GM12878 (cell line): Measurements from ENCODE around the gene SGMS1. TPM values are rescaled to one million over a fixed set of nuclear protein-coding genes. Genes with fewer than 3 reads are reported as not detected.

Experiments used
- ATAC-seq: fragments of 200-7000 bp; cut with Tn5 transposase; 3 replicates; pipeline ENCODE4 v1.9.1; 2020; ENCODE audit warnings: mild to moderate bottlenecking, moderate library complexity
- BruUV-seq: library from RNA; stranded (reverse); fragments of 400-500 nt; replicated peaks from 2 replicates; lab custom pipeline; 2021; lab: Mats Ljungman, UMichigan
- CTCF ChIA-PET: fragments of 300-600 bp; sonication (Branson Sonifier 250); formaldehyde crosslinking; extraction: SDS; loops from one replicate; lab custom pipeline; 2021; ENCODE audit warnings: inconsistent platforms; lab: Yijun Ruan, JAX
- POLR2A ChIA-PET: fragments of 350-600 bp; formaldehyde crosslinking; extraction: SDS; loops from one replicate; lab custom pipeline; 2021; ENCODE audit warnings: inconsistent platforms; lab: Charles Lee
- RAD21 ChIA-PET: fragments of 300-600 bp; sonication (Branson Sonifier 250); formaldehyde crosslinking; loops from one replicate; lab custom pipeline; 2023; ENCODE audit warnings: antibody characterized with exemption; ENCODE audit not compliant: unreplicated experiment; lab: Charles Lee
- SMC1A ChIA-PET: fragments of 300-600 bp; sonication (Branson Sonifier 250); formaldehyde crosslinking; loops from one replicate; lab custom pipeline; 2023; ENCODE audit not compliant: unreplicated experiment, uncharacterized antibody; lab: Charles Lee
- DNase-seq: peaks from one replicate; pipeline ENCODE4 v3.0.0-alpha.2; 2011; ENCODE audit warnings: low read depth, low spot score
- FAIRE-seq: peaks from 3 replicates; lab custom pipeline; 2011; peaks lifted over from hg19 to GRCh38; lab: Jason Lieb, UNC
- H2AFZ ChIP-seq: 2 replicates; pipeline ENCODE4 v1.6.0; 2011; ENCODE audit warnings: low read depth, low read length, control low read depth; ENCODE audit not compliant: control insufficient read depth
- H3K27ac ChIP-seq: 2 replicates; pipeline ENCODE4 v1.5.1; 2011; ENCODE audit warnings: control low read depth; ENCODE audit not compliant: control insufficient read depth, insufficient read depth
- H3K27me3 ChIP-seq, 2 experiments: replicated peaks in 1 of 2; 2 replicates each; pipeline versions ENCODE4 v1.6.0 to v1.6.1; 2011; ENCODE audit warnings: low read length in 1 of 2; ENCODE audit not compliant: control insufficient read depth in 2 of 2, insufficient read depth in 2 of 2
- H3K36me3 ChIP-seq, 2 experiments: 2 replicates each; pipeline ENCODE4 v1.5.1; 2011; ENCODE audit warnings: low read length in 1 of 2; ENCODE audit not compliant: control insufficient read depth in 2 of 2, insufficient read depth in 2 of 2
- H3K4me1 ChIP-seq: 2 replicates; pipeline ENCODE4 v1.6.1; 2011; ENCODE audit warnings: mild to moderate bottlenecking, low read length, moderate library complexity, mixed read lengths; ENCODE audit not compliant: control insufficient read depth, insufficient read depth
- H3K4me2 ChIP-seq: 2 replicates; pipeline ENCODE4 v1.6.0; 2011; ENCODE audit warnings: control low read depth; ENCODE audit not compliant: control insufficient read depth, insufficient read depth
- H3K4me3 ChIP-seq: fragments of 200-600 bp; sonication (generic); 2 replicates; pipeline ENCODE4 v1.5.1; 2016
- H3K79me2 ChIP-seq: 2 replicates; pipeline ENCODE4 v1.6.0; 2011; ENCODE audit warnings: low read length; ENCODE audit not compliant: control insufficient read depth, insufficient read depth
- H3K9ac ChIP-seq: 2 replicates; pipeline ENCODE4 v1.8.0; 2011; ENCODE audit warnings: low read length, control low read depth, mixed read lengths; ENCODE audit not compliant: control insufficient read depth, insufficient read depth
- H3K9me3 ChIP-seq: replicated peaks from 3 replicates; pipeline ENCODE4 v1.5.1; 2011; ENCODE audit warnings: mild to moderate bottlenecking, low read length; ENCODE audit not compliant: control insufficient read depth, insufficient read depth
- H4K20me1 ChIP-seq: 2 replicates; pipeline ENCODE4 v1.6.0; 2011; ENCODE audit not compliant: control insufficient read depth, insufficient read depth
- HDGF ChIP-seq: fragments of 450-650 bp; IDR thresholded peaks from 2 replicates; pipeline ENCODE4 v1.6.1; 2016; ENCODE audit warnings: antibody characterized with exemption
- MTA2 ChIP-seq: fragments of 450-650 bp; IDR thresholded peaks from 2 replicates; pipeline ENCODE4 v1.6.1; 2016; ENCODE audit warnings: low read depth, mild to moderate bottlenecking, moderate library complexity
- NR2F1 ChIP-seq: fragments of 450-650 bp; conservative IDR thresholded peaks from 2 replicates; pipeline ENCODE4 v1.6.1; 2017; ENCODE audit warnings: mild to moderate bottlenecking
- POU2F2 ChIP-seq: IDR thresholded peaks from 3 replicates; pipeline ENCODE4 v1.6.1; 2011; ENCODE audit warnings: low read depth, mild to moderate bottlenecking, low read length, borderline replicate concordance
- ZNF622 ChIP-seq: fragments of 450-650 bp; IDR thresholded peaks from 2 replicates; pipeline ENCODE4 v1.6.1; 2017; ENCODE audit warnings: mild to moderate bottlenecking, inconsistent platforms
- WGBS: methylation state at CpG from one replicate; pipeline ENCODE4 v1.1.6; 2016; ENCODE audit warnings: low lambda C conversion rate; ENCODE audit not compliant: insufficient replicate concordance, insufficient coverage; ENCODE audit errors: missing lambda C conversion rate; 5-methylcytosine and 5-hydroxymethylcytosine counted together
- in situ Hi-C: fragments of 300-500 bp; cut with MboI; formaldehyde crosslinking; loops from 9 replicates; pipeline ENCODE4 v1.14.3; 2018; ENCODE audit warnings: mixed read lengths
- intact Hi-C: fragments of 100-400 bp; cut with micrococcal nuclease; formaldehyde crosslinking; loops from one replicate; pipeline ENCODE4 v1.14.2; 2022; ENCODE audit not compliant: unreplicated experiment
- polyA plus RNA-seq, 11 experiments: library from polyadenylated mRNA; depleted of rRNA in 4 of 11; unstranded in 6 of 11; stranded (reverse) in 5 of 11; fragments of >200 nt; fragmentation: Nextera tagmentation in 4 of 11; fragmentation: Illumina TruSeq in 1 of 11; extraction: Ambion mirVana in 4 of 11; extraction: Trizol in 1 of 11; gene quantifications; 1 replicate in 1 of 11; 2 replicates in 10 of 11; pipeline versions ENCODE4 v1.2.1 to v1.2.3, GENCODE V29; 2011 to 2016; ENCODE audit warnings: inconsistent platforms in 2 of 11, missing spikeins in 2 of 11, low read depth in 1 of 11
- total RNA-seq, 4 experiments: library from RNA; depleted of rRNA in 3 of 4; stranded (reverse); fragments of >200 nt in 3 of 4; fragmentation: Illumina TruSeq in 1 of 4; extraction: Trizol in 1 of 4; gene quantifications; 2 replicates each; pipeline versions ENCODE4 v1.2.1 to v1.2.3, GENCODE V29; 2013 to 2021
- TF ChIP-seq, protein P1 (sequence below): IDR thresholded peaks from 2 replicates; pipeline ENCODE4 v1.6.1; 2011; ENCODE audit warnings: borderline replicate concordance, low read depth, mild to moderate bottlenecking, moderate library complexity, low read length; ENCODE audit not compliant: insufficient read depth, poor library complexity, severe bottlenecking
- TF ChIP-seq, protein P2 (sequence below): fragments of 450-650 bp; IDR thresholded peaks from 2 replicates; pipeline ENCODE4 v1.6.1; 2017; ENCODE audit warnings: mild to moderate bottlenecking, moderate library complexity

The SGMS1 gene
- total and polyA plus RNA-seq, 10 of the 15 experiments (the other 5 are each of a cell fraction or from before 2014, with no cell fraction given), result 1.4 to 14.5 (median 4.9) TPM

DNA sequence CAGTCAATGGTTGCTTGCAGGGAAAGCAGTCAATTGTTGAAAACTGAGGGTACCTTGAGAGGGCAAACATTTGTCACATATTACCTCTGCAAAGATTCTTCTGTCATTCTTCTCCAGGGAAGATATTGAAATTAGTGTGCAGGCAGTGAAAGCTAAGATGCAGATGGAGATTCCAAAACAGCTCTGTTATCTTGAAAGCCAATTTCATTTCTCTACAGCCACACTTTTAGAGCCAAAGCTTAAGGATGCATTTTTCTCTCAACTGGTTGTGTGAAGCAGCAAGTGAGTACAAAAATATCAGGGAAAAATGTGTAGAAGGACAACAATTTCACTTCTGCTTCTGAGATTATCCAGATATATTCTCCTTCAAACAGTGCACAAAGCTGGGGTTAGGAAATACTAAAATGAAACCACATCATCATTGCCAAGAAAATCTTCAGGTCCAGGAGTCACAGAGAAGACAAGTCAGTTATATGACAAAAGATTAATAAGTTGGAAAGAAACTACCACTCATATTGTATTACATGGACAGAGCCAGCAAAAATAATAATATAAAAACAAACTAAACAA is 16.3 kb downstream of the SGMS1 start:
- peaks cover 3% of the 10 kb centered on the region for H3K79me2 ChIP-seq
- no peaks in the 10 kb centered on the region for H4K20me1 ChIP-seq
- FAIRE-seq, result no peak
- ChIA-PET SMC1A (interaction anchor here (0.6 to 1.1 kb wide), 3 partner anchors 14 to 50 kb away, joined by 3 read pairs; no protein-coding TSS in a partner anchor), RAD21 (interaction anchor here (0.7 to 1.2 kb wide), 3 partner anchors 14 to 64 kb away, joined by 3 read pairs; no protein-coding TSS in a partner anchor), POLR2A (interaction anchor here (0.6 kb wide), 1 partner anchor 28 kb away, joined by 3 read pairs; no protein-coding TSS in a partner anchor), CTCF (interaction anchor here (1.2 to 1.7 kb wide), 3 partner anchors 14 to 247 kb away, joined by 3 to 5 read pairs (median 3); no protein-coding TSS in a partner anchor)
- in situ Hi-C loops, result no loop called here
- no peaks in the 10 kb centered on the region for H3K27me3 ChIP-seq
- no TSS peak for BruUV-seq
- H3K36me3 ChIP-seq, result no peaks in the 10 kb centered on the region
- H2AFZ ChIP-seq, result no peak overlapping the region
- H3K9ac ChIP-seq, result no peak overlapping the region
- no peaks in the 10 kb centered on the region for H3K9me3 ChIP-seq
- no peak for DNase-seq
- no peak overlapping the region for H3K27ac ChIP-seq
- peaks cover 20% of the 10 kb centered on the region; the same call in 1 of the 2 replicates for H3K4me1 ChIP-seq
- H3K4me2 ChIP-seq, result no peak overlapping the region
- TF ChIP-seq HDGF, result no peak
- TF ChIP-seq, protein P1, sequence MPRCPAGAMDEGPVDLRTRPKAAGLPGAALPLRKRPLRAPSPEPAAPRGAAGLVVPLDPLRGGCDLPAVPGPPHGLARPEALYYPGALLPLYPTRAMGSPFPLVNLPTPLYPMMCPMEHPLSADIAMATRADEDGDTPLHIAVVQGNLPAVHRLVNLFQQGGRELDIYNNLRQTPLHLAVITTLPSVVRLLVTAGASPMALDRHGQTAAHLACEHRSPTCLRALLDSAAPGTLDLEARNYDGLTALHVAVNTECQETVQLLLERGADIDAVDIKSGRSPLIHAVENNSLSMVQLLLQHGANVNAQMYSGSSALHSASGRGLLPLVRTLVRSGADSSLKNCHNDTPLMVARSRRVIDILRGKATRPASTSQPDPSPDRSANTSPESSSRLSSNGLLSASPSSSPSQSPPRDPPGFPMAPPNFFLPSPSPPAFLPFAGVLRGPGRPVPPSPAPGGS, result no peak
- no peak overlapping the region for H3K4me3 ChIP-seq
- ATAC-seq, result no peak
- intact Hi-C loops, result no loop called here

DNA sequence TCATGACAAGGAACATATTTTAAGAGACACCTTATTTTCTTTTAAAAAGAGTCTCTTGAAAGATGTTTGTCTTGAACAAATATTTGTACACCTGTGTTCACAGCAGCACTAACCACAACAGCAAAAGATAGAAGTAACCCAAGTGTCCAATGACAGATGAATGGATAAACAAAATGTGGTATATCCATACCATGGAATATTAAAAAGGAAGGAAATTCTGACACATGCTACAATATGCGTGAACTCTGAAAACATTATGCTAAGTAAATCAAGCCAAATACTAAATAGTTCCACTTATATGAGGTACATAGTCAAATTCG is 17.8 kb downstream of the SGMS1 start:
- intact Hi-C loops (no loop called here), in situ Hi-C loops (no loop called here)
- no peaks in the 10 kb centered on the region for H3K9me3 ChIP-seq
- no peaks in the 10 kb centered on the region for H3K36me3 ChIP-seq
- H2AFZ ChIP-seq, result no peak overlapping the region
- H3K79me2 ChIP-seq, result peaks cover 6% of the 10 kb centered on the region
- H3K27ac ChIP-seq, result no peak overlapping the region
- ATAC-seq, result no peak
- no peak overlapping the region for H3K9ac ChIP-seq
- H3K4me2 ChIP-seq, result no peak overlapping the region
- RAD21 ChIA-PET, result interaction anchor here (1.0 to 1.2 kb wide), 3 partner anchors 28 to 226 kb away, joined by 3 to 4 read pairs (median 3); no protein-coding TSS in a partner anchor
- CTCF ChIA-PET, result interaction anchor here (1.1 kb wide), 1 partner anchor 9 kb away, joined by 3 read pairs; no protein-coding TSS in a partner anchor
- peaks cover 24% of the 10 kb centered on the region; the same call in 1 of the 2 replicates for H3K4me1 ChIP-seq
- POLR2A ChIA-PET, result no interaction called here
- SMC1A ChIA-PET, result interaction anchor here (0.8 to 1.4 kb wide), 3 partner anchors 10 to 39 kb away, joined by 3 to 5 read pairs (median 3); no protein-coding TSS in a partner anchor
- DNase-seq, result no peak
- no peak overlapping the region for H3K4me3 ChIP-seq
- BruUV-seq, result no TSS peak
- FAIRE-seq, result no peak
- no peaks in the 10 kb centered on the region for H3K27me3 ChIP-seq
- 97% methylated on average over 2 of the region's 2 CpGs for WGBS
- no peaks in the 10 kb centered on the region for H4K20me1 ChIP-seq
- TF ChIP-seq, protein P2, sequence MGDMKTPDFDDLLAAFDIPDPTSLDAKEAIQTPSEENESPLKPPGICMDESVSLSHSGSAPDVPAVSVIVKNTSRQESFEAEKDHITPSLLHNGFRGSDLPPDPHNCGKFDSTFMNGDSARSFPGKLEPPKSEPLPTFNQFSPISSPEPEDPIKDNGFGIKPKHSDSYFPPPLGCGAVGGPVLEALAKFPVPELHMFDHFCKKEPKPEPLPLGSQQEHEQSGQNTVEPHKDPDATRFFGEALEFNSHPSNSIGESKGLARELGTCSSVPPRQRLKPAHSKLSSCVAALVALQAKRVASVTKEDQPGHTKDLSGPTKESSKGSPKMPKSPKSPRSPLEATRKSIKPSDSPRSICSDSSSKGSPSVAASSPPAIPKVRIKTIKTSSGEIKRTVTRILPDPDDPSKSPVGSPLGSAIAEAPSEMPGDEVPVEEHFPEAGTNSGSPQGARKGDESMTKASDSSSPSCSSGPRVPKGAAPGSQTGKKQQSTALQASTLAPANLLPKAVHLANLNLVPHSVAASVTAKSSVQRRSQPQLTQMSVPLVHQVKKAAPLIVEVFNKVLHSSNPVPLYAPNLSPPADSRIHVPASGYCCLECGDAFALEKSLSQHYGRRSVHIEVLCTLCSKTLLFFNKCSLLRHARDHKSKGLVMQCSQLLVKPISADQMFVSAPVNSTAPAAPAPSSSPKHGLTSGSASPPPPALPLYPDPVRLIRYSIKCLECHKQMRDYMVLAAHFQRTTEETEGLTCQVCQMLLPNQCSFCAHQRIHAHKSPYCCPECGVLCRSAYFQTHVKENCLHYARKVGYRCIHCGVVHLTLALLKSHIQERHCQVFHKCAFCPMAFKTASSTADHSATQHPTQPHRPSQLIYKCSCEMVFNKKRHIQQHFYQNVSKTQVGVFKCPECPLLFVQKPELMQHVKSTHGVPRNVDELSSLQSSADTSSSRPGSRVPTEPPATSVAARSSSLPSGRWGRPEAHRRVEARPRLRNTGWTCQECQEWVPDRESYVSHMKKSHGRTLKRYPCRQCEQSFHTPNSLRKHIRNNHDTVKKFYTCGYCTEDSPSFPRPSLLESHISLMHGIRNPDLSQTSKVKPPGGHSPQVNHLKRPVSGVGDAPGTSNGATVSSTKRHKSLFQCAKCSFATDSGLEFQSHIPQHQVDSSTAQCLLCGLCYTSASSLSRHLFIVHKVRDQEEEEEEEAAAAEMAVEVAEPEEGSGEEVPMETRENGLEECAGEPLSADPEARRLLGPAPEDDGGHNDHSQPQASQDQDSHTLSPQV, result no peak
- TF ChIP-seq POU2F2, result no peak
- TF ChIP-seq MTA2, result no peak
- no peak for TF ChIP-seq NR2F1
- TF ChIP-seq ZNF622, result no peak
